Muscle layer of colon (tissue), 2 donors: ENCODE results near the gene SOWAHA.

ENCODE experiments used
- H3K27ac ChIP-seq: one replicate; pipeline ENCODE4 v1.7.0; 2013; ENCODE audit warnings: low read depth, mild to moderate bottlenecking, low read length, moderate library complexity
- H3K27me3 ChIP-seq, 2 donors: one replicate each; pipeline ENCODE4 v1.7.0; 2013; ENCODE audit warnings: low read length in 2 of 2, mild to moderate bottlenecking in 2 of 2; ENCODE audit not compliant: insufficient read depth in 2 of 2, control insufficient read depth in 1 of 2
- H3K36me3 ChIP-seq: one replicate; pipeline ENCODE4 v1.7.0; 2013; ENCODE audit warnings: mild to moderate bottlenecking, low read length; ENCODE audit not compliant: insufficient read depth
- H3K4me1 ChIP-seq: one replicate; pipeline ENCODE4 v1.7.0; 2013; ENCODE audit warnings: mild to moderate bottlenecking, low read length; ENCODE audit not compliant: insufficient read depth
- H3K4me3 ChIP-seq, 2 donors: one replicate each; pipeline ENCODE4 v1.7.0; 2013; ENCODE audit warnings: low read length in 2 of 2, low read depth in 1 of 2, mild to moderate bottlenecking in 1 of 2, moderate library complexity in 1 of 2
- H3K9ac ChIP-seq: one replicate; pipeline ENCODE4 v1.7.0; 2013; ENCODE audit warnings: low read length
- H3K9me3 ChIP-seq: one replicate; pipeline ENCODE4 v1.7.0; 2013; ENCODE audit warnings: mild to moderate bottlenecking, low read length
- donor health status: abdominal sarcoma.
- donor health status: Adenocarcinoma of cecum.

Gene SOWAHA

GRCh38 chr5:132810605-132811004 is 2.5 kb upstream of the SOWAHA start:
- no peak overlapping the region for H3K9ac ChIP-seq
- H3K36me3 ChIP-seq, result no peaks in the 10 kb centered on the region
- H3K27ac ChIP-seq, result no peak overlapping the region
- peaks cover 20 to 40% of the 10 kb centered on the region in 2 donors for H3K27me3 ChIP-seq
- no peaks in the 10 kb centered on the region for H3K4me1 ChIP-seq
- no peaks in the 10 kb centered on the region for H3K9me3 ChIP-seq
- H3K4me3 ChIP-seq, result no peak overlapping the region

- Histone ChIP-seq H3K9ac (no peak overlapping the region), H3K27ac (no peak overlapping the region), H3K4me3 (no peak overlapping the region), H3K4me1 (no peaks in the 10 kb centered on the region), H3K9me3 (no peaks in the 10 kb centered on the region), H3K27me3 (peaks cover 20 to 40% of the 10 kb centered on the region in 2 donors), H3K36me3 (no peaks in the 10 kb centered on the region)
These were observed 858 bp upstream of the SOWAHA start for GRCh38 chr5:132812123-132812765.

DNA sequence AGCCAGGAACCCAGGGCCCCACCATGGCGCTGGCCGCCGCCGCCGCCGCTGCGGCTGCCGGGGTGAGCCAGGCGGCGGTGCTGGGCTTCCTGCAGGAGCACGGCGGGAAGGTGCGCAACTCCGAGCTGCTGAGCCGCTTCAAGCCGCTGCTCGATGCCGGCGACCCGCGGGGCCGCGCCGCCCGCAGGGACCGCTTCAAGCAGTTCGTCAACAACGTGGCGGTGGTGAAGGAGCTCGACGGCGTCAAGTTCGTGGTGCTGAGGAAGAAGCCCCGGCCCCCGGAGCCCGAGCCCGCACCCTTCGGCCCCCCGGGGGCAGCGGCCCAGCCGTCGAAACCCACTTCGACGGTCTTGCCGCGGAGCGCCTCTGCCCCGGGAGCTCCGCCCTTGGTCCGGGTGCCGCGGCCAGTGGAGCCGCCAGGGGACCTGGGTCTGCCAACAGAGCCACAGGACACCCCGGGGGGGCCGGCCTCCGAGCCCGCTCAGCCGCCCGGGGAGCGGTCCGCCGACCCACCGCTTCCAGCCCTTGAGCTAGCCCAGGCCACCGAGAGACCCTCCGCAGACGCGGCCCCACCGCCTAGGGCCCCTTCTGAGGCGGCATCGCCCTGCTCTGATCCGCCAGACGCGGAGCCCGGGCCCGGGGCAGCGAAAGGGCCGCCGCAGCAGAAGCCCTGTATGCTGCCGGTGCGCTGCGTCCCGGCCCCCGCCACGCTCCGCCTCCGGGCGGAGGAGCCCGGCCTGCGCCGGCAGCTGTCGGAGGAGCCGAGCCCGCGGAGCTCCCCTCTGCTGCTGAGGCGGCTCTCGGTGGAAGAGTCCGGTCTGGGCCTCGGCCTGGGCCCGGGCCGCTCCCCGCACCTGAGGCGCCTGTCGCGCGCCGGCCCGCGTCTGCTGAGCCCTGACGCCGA is 749 bp downstream of the SOWAHA start:
- peaks cover 20 to 40% of the 10 kb centered on the region in 2 donors for H3K27me3 ChIP-seq
- no peak overlapping the region for H3K27ac ChIP-seq
- no peaks in the 10 kb centered on the region for H3K9me3 ChIP-seq

GRCh38 chr5:132814503-132815294 is 1.6 kb downstream of the SOWAHA start:
- H3K36me3 ChIP-seq, result no peaks in the 10 kb centered on the region
- H3K4me1 ChIP-seq, result no peaks in the 10 kb centered on the region
- no peak overlapping the region for H3K27ac ChIP-seq
- no peaks in the 10 kb centered on the region for H3K9me3 ChIP-seq
- H3K4me3 ChIP-seq, result no peak overlapping the region
- H3K9ac ChIP-seq, result no peak overlapping the region
- H3K27me3 ChIP-seq, result peaks cover 20 to 43% of the 10 kb centered on the region in 2 donors

More for the DNA sequence above, 749 bp downstream of the SOWAHA start:
- H3K4me1 ChIP-seq, result no peaks in the 10 kb centered on the region
- no peaks in the 10 kb centered on the region for H3K36me3 ChIP-seq
- peak overlapping the region in 1 of 2 donors; percentile 20 for H3K4me3 ChIP-seq
- H3K9ac ChIP-seq, result no peak overlapping the region

- peaks cover 7% of the 10 kb centered on the region for H3K4me1 ChIP-seq
- no peak overlapping the region for H3K27ac ChIP-seq
- no peak overlapping the region for H3K4me3 ChIP-seq
- no peaks in the 10 kb centered on the region for H3K9me3 ChIP-seq
- H3K9ac ChIP-seq, result no peak overlapping the region
- H3K36me3 ChIP-seq, result no peaks in the 10 kb centered on the region
- H3K27me3 ChIP-seq, result peaks cover 20 to 48% of the 10 kb centered on the region in 2 donors
These were observed 2.4 kb downstream of the SOWAHA start for GRCh38 chr5:132815454-132815853.

DNA sequence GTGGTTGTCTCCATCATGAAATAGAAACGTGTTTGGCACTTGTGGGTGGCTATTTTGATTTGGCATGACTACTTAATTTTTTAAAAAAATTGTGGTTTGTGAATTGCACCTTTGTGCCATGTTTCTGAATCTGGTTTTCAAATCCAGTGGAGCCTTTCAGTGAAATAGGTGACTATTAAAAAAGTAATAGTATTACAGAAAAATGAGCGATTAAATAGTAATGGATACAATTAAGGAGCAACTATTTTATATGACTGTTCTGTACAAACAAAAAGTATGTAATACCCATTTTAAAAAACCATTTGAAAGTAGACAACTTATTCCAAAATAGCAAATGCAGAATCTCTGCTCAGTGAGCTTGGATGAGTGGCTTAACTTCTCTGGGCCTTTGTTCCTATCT is 3.0 kb downstream of the SOWAHA start:
- Histone ChIP-seq H3K4me3 (no peak overlapping the region), H3K4me1 (peaks cover 7% of the 10 kb centered on the region), H3K27me3 (peaks cover 22 to 46% of the 10 kb centered on the region in 2 donors), H3K36me3 (no peaks in the 10 kb centered on the region), H3K9ac (no peak overlapping the region), H3K9me3 (no peaks in the 10 kb centered on the region), H3K27ac (no peak overlapping the region)

DNA sequence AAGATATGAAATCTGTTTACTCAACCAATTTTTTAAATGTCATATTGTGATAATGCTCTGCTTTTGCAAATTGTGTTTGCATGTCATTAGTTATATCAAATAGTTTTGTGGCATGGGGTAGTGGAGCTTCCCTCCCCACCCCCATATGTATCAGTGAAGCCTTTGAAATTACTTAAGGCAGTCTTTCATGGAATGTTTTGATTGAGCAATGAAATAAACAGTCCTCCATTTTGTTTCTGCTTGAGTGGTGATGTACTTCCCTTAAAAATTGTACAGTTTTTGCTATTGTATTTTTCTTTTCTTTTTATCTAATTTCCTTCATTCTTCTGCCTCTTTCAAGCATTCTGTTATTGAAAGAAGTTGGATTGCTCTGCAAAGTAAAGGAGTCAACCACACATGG is 3.5 kb downstream of the SOWAHA start:
- Histone ChIP-seq H3K27me3 (peaks cover 20 to 41% of the 10 kb centered on the region in 2 donors), H3K4me1 (peaks cover 7% of the 10 kb centered on the region), H3K9ac (no peak overlapping the region), H3K4me3 (no peak overlapping the region), H3K36me3 (no peaks in the 10 kb centered on the region), H3K9me3 (no peaks in the 10 kb centered on the region), H3K27ac (no peak overlapping the region)

- no peaks in the 10 kb centered on the region for H3K36me3 ChIP-seq
- H3K9ac ChIP-seq, result no peak overlapping the region
- H3K4me1 ChIP-seq, result peaks cover 10% of the 10 kb centered on the region
These were observed 3.9 kb downstream of the SOWAHA start for GRCh38 chr5:132817011-132817410.

DNA sequence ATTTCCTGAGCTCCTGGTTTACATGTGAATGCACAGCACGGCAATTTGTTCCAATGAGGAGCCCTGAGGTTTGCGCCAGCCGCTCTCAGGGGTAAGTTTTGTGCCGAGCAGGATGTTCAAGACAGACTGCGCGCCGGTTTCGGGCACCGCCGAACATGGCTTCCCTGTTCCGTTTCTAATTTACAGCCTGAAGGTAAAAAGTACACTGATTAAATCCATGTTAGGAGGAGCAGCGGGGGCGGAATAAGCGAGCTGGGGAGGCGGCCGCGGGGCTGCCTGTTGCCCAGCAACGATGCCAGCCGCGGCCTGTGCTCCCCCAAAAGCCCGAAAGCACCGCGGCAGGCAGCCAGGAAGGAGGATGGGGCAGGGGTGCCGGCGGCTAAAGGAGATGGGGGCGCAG is 6.4 kb downstream of the SOWAHA start:
- Histone ChIP-seq H3K4me3 (no peak overlapping the region), H3K9me3 (no peaks in the 10 kb centered on the region), H3K27me3 (peaks cover 5 to 22% of the 10 kb centered on the region in 2 donors), H3K27ac (no peak overlapping the region), H3K4me1 (peaks cover 10% of the 10 kb centered on the region), H3K9ac (no peak overlapping the region), H3K36me3 (no peaks in the 10 kb centered on the region)

More at GRCh38 chr5:132817011-132817410, 3.9 kb downstream of the SOWAHA start:
- no peaks in the 10 kb centered on the region for H3K9me3 ChIP-seq
- no peak overlapping the region for H3K4me3 ChIP-seq
- no peak overlapping the region for H3K27ac ChIP-seq
- H3K27me3 ChIP-seq, result peaks cover 15 to 36% of the 10 kb centered on the region in 2 donors

GRCh38 chr5:132820162-132820754 is 7.2 kb downstream of the SOWAHA start:
- Histone ChIP-seq H3K9me3 (no peaks in the 10 kb centered on the region), H3K4me1 (peaks cover 10% of the 10 kb centered on the region), H3K9ac (no peak overlapping the region), H3K36me3 (no peaks in the 10 kb centered on the region), H3K27ac (no peak overlapping the region), H3K27me3 (peaks cover 5 to 16% of the 10 kb centered on the region in 2 donors), H3K4me3 (peak overlapping the region in 1 of 2 donors; percentile 32)

GRCh38 chr5:132821350-132821749 is 8.2 kb downstream of the SOWAHA start:
- H3K4me1 ChIP-seq, result peaks cover 10% of the 10 kb centered on the region
- no peak overlapping the region for H3K9ac ChIP-seq
- H3K27me3 ChIP-seq, result peaks cover 5 to 21% of the 10 kb centered on the region in 2 donors
- no peak overlapping the region for H3K27ac ChIP-seq
- no peak overlapping the region for H3K4me3 ChIP-seq
- H3K9me3 ChIP-seq, result no peaks in the 10 kb centered on the region
- H3K36me3 ChIP-seq, result no peaks in the 10 kb centered on the region
